Neural cell (in vitro differentiated cells): ENCODE results near the gene OR2F2. TPM values are rescaled to one million over a fixed set of nuclear protein-coding genes. Genes with fewer than 3 reads are reported as not detected.

Experiments used
- H2AFZ ChIP-seq: fragments of 200-600, 300-800 bp; sonication (generic), shearing (Covaris generic); 2 replicates; pipeline ENCODE4 v1.6.0; 2014; ENCODE audit warnings: low read depth, mild to moderate bottlenecking, antibody characterized with exemption, low read length, moderate library complexity
- H3F3A ChIP-seq: fragments of 200-600 bp; shearing (Covaris generic); 2 replicates; pipeline ENCODE4 v1.6.1; 2016; ENCODE audit warnings: mild to moderate bottlenecking, moderate library complexity, mixed read lengths, antibody characterized with exemption, low read length; ENCODE audit not compliant: insufficient read depth, poor library complexity, severe bottlenecking
- H3K27ac ChIP-seq: fragments of 200-600, 300-800 bp; sonication (generic), shearing (Covaris generic); 2 replicates; pipeline ENCODE4 v1.5.1; 2014; ENCODE audit warnings: mild to moderate bottlenecking, low read length, moderate library complexity
- H3K27me3 ChIP-seq: fragments of 300-800, 200-600 bp; sonication (generic), shearing (Covaris generic); 2 replicates; pipeline ENCODE4 v1.6.0; 2014; ENCODE audit warnings: mild to moderate bottlenecking, low read depth, low read length, moderate library complexity; ENCODE audit not compliant: insufficient read depth
- H3K36me3 ChIP-seq: fragments of 300-800, 200-600 bp; sonication (generic), shearing (Covaris generic); 2 replicates; pipeline ENCODE4 v1.5.1; 2014; ENCODE audit warnings: mild to moderate bottlenecking, antibody characterized with exemption, low read length, moderate library complexity; ENCODE audit not compliant: insufficient read depth
- H3K4me2 ChIP-seq: fragments of 300-800, 200-600 bp; sonication (generic), shearing (Covaris generic); 2 replicates; pipeline ENCODE4 v1.6.0; 2014; ENCODE audit warnings: mild to moderate bottlenecking, low read length
- H3K4me3 ChIP-seq: fragments of 300-800, 200-600 bp; sonication (generic), shearing (Covaris generic); 2 replicates; pipeline ENCODE4 v1.5.1; 2014; ENCODE audit warnings: mild to moderate bottlenecking, low read length, moderate library complexity
- H3K79me2 ChIP-seq: fragments of 200-600 bp; shearing (Covaris generic); replicated peaks from 2 replicates; pipeline ENCODE4 v1.6.0; 2014; ENCODE audit warnings: mild to moderate bottlenecking, low read length, moderate library complexity; ENCODE audit not compliant: insufficient read depth
- H3K9ac ChIP-seq: fragments of 300-800, 200-600 bp; sonication (generic), shearing (Covaris generic); 2 replicates; pipeline ENCODE4 v1.6.1; 2016; ENCODE audit warnings: mild to moderate bottlenecking, low read length, mixed read lengths
- H3K9me2 ChIP-seq: fragments of 200-600 bp; shearing (Covaris generic); 2 replicates; pipeline ENCODE4 v1.6.1; 2016; ENCODE audit warnings: mild to moderate bottlenecking, low read length, mixed read lengths; ENCODE audit not compliant: insufficient read depth
- H3K9me3 ChIP-seq: fragments of 200-600, 300-800 bp; sonication (generic), shearing (Covaris generic); 2 replicates; pipeline ENCODE4 v1.6.1; 2016; ENCODE audit warnings: mild to moderate bottlenecking, mixed run types, low read length, moderate library complexity, mixed read lengths
- H4K20me1 ChIP-seq: fragments of 200-600 bp; shearing (Covaris generic); 2 replicates; pipeline ENCODE4 v1.6.1; 2016; ENCODE audit warnings: mild to moderate bottlenecking, mixed run types; ENCODE audit not compliant: insufficient read depth
- CTCF ChIP-seq: fragments of 450-650 bp; IDR thresholded peaks from 2 replicates; pipeline ENCODE4 v1.5.1; 2014; ENCODE audit warnings: antibody characterized with exemption, mild to moderate bottlenecking, moderate library complexity; ENCODE audit not compliant: poor library complexity, severe bottlenecking
- EP300 ChIP-seq: fragments of 450-650 bp; conservative IDR thresholded peaks from 2 replicates; pipeline ENCODE4 v1.6.1; 2014; ENCODE audit warnings: antibody characterized with exemption, mild to moderate bottlenecking, moderate library complexity; ENCODE audit not compliant: poor library complexity, severe bottlenecking
- EZH2 ChIP-seq: fragments of 200-600, 300-800 bp; shearing (Covaris generic), sonication (generic); IDR thresholded peaks from 2 replicates; pipeline ENCODE4 v1.6.1; 2014; ENCODE audit warnings: antibody characterized with exemption, low read length, borderline replicate concordance, mild to moderate bottlenecking; ENCODE audit not compliant: insufficient read depth, poor library complexity, severe bottlenecking
- MXI1 ChIP-seq: fragments of 450-650 bp; conservative IDR thresholded peaks from 2 replicates; pipeline ENCODE4 v1.6.1; 2014; ENCODE audit warnings: antibody characterized with exemption, mild to moderate bottlenecking; ENCODE audit not compliant: poor library complexity, severe bottlenecking
- POLR2AphosphoS5 ChIP-seq: IDR thresholded peaks from 2 replicates; pipeline ENCODE4 v1.6.1; 2012
- RAD21 ChIP-seq: fragments of 450-650 bp; conservative IDR thresholded peaks from 2 replicates; pipeline ENCODE4 v1.6.1; 2014; ENCODE audit warnings: antibody characterized with exemption, mild to moderate bottlenecking, moderate library complexity
- REST ChIP-seq: IDR thresholded peaks from 2 replicates; pipeline ENCODE4 v1.6.1; 2012; ENCODE audit warnings: borderline replicate concordance
- SMC3 ChIP-seq: fragments of 450-650 bp; conservative IDR thresholded peaks from 2 replicates; pipeline ENCODE4 v1.6.1; 2014; ENCODE audit warnings: antibody characterized with exemption, mild to moderate bottlenecking, moderate library complexity; ENCODE audit not compliant: poor library complexity
- TAF1 ChIP-seq: IDR thresholded peaks from 2 replicates; pipeline ENCODE4 v1.6.1; 2012; ENCODE audit warnings: low read depth
- polyA plus RNA-seq: library from polyadenylated mRNA; depleted of rRNA; stranded (reverse); fragments of >200 nt; gene quantifications from 2 replicates; pipeline ENCODE4 v1.2.3, GENCODE V29; 2014

OR2F2 gene
- polyA plus RNA-seq, 1 donor from 2014 or later = not detected

DNA sequence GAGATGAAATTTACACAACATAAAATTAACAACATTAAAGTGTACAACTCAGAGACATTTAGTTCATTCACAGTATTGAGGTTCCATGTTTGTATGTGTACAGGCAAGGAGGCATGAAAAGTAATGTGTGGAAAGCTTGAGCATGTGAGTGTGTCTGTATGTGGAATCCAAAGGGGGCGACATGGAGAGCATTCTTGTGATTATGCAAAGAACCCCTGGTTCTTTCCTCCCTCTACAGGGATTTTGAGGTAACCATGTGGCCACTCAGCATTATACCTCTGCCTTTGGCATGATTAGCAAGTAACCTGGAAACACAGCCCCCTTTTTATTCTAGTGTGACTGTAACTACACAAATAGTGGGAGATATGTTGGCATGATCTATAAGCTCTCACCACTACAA lies 40.6 kb downstream of the OR2F2 start:
- Histone ChIP-seq H3K4me3 (no peak overlapping the region), H4K20me1 (no peaks in the 10 kb centered on the region), H3K9me2 (no peaks in the 10 kb centered on the region), H3K79me2 (no peaks in the 10 kb centered on the region), H3K27me3 (no peaks in the 10 kb centered on the region), H3K9me3 (no peaks in the 10 kb centered on the region), H3K36me3 (no peaks in the 10 kb centered on the region), H3K4me2 (no peak overlapping the region), H3K9ac (no peak overlapping the region), H3F3A (no peaks in the 10 kb centered on the region), H2AFZ (no peak overlapping the region), H3K27ac (no peak overlapping the region)
- TF ChIP-seq TAF1 (no peak), EP300 (no peak), MXI1 (no peak)

DNA sequence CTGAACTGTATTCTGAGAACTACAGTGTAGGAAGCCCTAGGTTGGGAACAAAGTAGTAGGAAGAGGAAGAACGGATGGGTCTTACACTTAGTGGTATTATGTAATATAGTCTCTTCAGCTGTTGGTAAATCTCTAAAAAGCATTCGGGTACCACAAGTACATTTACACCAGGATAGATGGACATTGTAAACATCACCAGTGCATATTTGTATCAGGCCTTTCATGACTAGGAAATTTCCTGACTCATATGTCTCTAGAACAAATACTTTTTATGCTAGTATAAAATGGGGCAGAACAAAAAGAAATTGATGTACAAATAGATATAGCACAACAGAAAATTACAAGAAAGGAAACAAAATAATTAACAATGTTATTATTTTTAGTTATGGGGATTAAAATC lies 43.6 kb downstream of the OR2F2 start:
- H2AFZ ChIP-seq = no peak overlapping the region
- H3K9me2 ChIP-seq = no peaks in the 10 kb centered on the region
- no peaks in the 10 kb centered on the region for H3K9me3 ChIP-seq
- H3K36me3 ChIP-seq = no peaks in the 10 kb centered on the region
- TF ChIP-seq TAF1 (no peak), CTCF (no peak), POLR2AphosphoS5 (no peak), MXI1 (no peak), EP300 (no peak), SMC3 (no peak), RAD21 (no peak), REST (no peak), EZH2 (no peak)
- no peak overlapping the region for H3K4me2 ChIP-seq
- H4K20me1 ChIP-seq = no peaks in the 10 kb centered on the region
- H3K9ac ChIP-seq = no peak overlapping the region
- H3K27me3 ChIP-seq = no peaks in the 10 kb centered on the region
- no peaks in the 10 kb centered on the region for H3K79me2 ChIP-seq
- H3K4me3 ChIP-seq = no peak overlapping the region
- H3F3A ChIP-seq = no peaks in the 10 kb centered on the region
- H3K27ac ChIP-seq = no peak overlapping the region

- H2AFZ ChIP-seq = no peak overlapping the region
- no peaks in the 10 kb centered on the region for H4K20me1 ChIP-seq
- H3K9me2 ChIP-seq = no peaks in the 10 kb centered on the region
- no peaks in the 10 kb centered on the region for H3K27me3 ChIP-seq
- TF ChIP-seq POLR2AphosphoS5 = no peak
- no peak for TF ChIP-seq RAD21
- TF ChIP-seq TAF1 = no peak
- TF ChIP-seq SMC3 = no peak
- TF ChIP-seq EZH2 = no peak
- no peak for TF ChIP-seq EP300
- TF ChIP-seq REST = no peak
- TF ChIP-seq MXI1 = no peak
- TF ChIP-seq CTCF = no peak
- H3F3A ChIP-seq = no peaks in the 10 kb centered on the region
- H3K36me3 ChIP-seq = no peaks in the 10 kb centered on the region
- no peak overlapping the region for H3K4me2 ChIP-seq
- H3K79me2 ChIP-seq = no peaks in the 10 kb centered on the region
- H3K27ac ChIP-seq = no peak overlapping the region
- H3K9ac ChIP-seq = no peak overlapping the region
- H3K9me3 ChIP-seq = no peaks in the 10 kb centered on the region
- no peak overlapping the region for H3K4me3 ChIP-seq
Measured at GRCh38 chr7:143979359-143979758, 44.3 kb downstream of the OR2F2 start.
